Uterus (tissue), 4 donors: Measurements from ENCODE around the gene TERT. TPM values are rescaled to one million over a fixed set of nuclear protein-coding genes. Genes with fewer than 3 reads are reported as not detected.

Experiments
- DNase-seq, 2 donors: peaks; one replicate each; pipeline ENCODE4 v3.0.0-alpha.2; 2019 to 2020
- H3K27ac ChIP-seq, 2 donors: fragments of 200-600 bp; sonication (generic); 1 replicate in 1 of 2; 2 replicates in 1 of 2; pipeline ENCODE4 v1.5.1; 2016 to 2018
- H3K27me3 ChIP-seq, 2 donors: fragments of 200-600 bp; sonication (generic); one replicate each; pipeline ENCODE4 v1.5.1; 2018 to 2019; ENCODE audit warnings: control low read depth in 1 of 2
- H3K36me3 ChIP-seq, 2 donors: fragments of 200-600 bp; sonication (generic); one replicate each; pipeline ENCODE4 v1.5.1; 2019; ENCODE audit warnings: control low read depth in 1 of 2
- H3K4me1 ChIP-seq, 2 donors: fragments of 200-600 bp; sonication (generic); one replicate each; pipeline ENCODE4 v1.5.1; 2018 to 2019; ENCODE audit warnings: control low read depth in 1 of 2
- H3K4me3 ChIP-seq, 2 donors: fragments of 200-600 bp; sonication (generic); 1 replicate in 1 of 2; 2 replicates in 1 of 2; pipeline ENCODE4 v1.5.1; 2018 to 2019; ENCODE audit warnings: mild to moderate bottlenecking in 1 of 2
- H3K9me3 ChIP-seq, 2 donors: fragments of 200-600 bp; sonication (generic); one replicate each; pipeline ENCODE4 v1.5.1; 2019; ENCODE audit warnings: control low read depth in 1 of 2
- POLR2A ChIP-seq, 2 donors: fragments of 450-650 bp; IDR thresholded peaks; one replicate each; pipeline ENCODE4 v1.6.1; 2016; ENCODE audit warnings: antibody characterized with exemption in 2 of 2, mild to moderate bottlenecking in 1 of 2, moderate library complexity in 1 of 2
- intact Hi-C: fragments of 100-400 bp; cut with DNase I; formaldehyde crosslinking; loops from one replicate; pipeline ENCODE4 v1.15.1; 2023; ENCODE audit warnings: low total_unique reads
- total RNA-seq, 4 donors: library from RNA; depleted of rRNA in 3 of 4; stranded (reverse); fragments of >200 nt in 3 of 4; gene quantifications; one replicate each; pipeline versions ENCODE4 v1.1.0 to v1.2.4, GENCODE V29; 2014 to 2023
- TF ChIP-seq, protein P1 (sequence below), 4 experiments: fragments of 200-600 bp in 2 of 4; fragments of 450-650 bp in 2 of 4; sonication (generic) in 2 of 4; IDR thresholded peaks; one replicate each; pipeline ENCODE4 v1.5.1; 2016 to 2019; ENCODE audit warnings: antibody characterized with exemption in 4 of 4, mild to moderate bottlenecking in 2 of 4, moderate library complexity in 1 of 4
- donor health status: DM: yes; HTN: yes; CAD: no.

Gene TERT
- total RNA-seq, 4 donors from 2014 or later, result 0.26 TPM; not detected in 3

DNA sequence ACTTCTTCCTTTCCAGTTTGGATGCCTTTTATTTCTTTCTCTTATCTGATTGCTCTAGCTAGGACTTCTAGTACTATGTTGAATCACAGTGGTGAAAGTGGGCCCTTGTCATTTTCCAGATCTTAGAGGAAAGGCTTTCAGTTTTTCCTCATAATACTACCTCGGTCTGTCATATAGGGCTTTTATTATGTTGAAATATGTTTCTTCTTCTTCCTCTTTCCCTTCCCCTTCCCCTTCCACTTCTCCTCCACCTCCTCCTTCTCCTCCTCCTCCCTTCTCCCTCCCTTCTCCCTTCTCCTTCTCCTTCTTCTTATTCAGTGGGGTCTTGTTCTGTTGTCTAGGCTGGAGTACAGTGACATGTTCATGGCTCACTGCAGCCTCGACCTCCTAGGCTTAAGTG is 9.2 kb upstream of the TERT start:
- H3K27ac ChIP-seq, result no peak overlapping the region
- DNase-seq, result no peak
- TF ChIP-seq, protein P1, sequence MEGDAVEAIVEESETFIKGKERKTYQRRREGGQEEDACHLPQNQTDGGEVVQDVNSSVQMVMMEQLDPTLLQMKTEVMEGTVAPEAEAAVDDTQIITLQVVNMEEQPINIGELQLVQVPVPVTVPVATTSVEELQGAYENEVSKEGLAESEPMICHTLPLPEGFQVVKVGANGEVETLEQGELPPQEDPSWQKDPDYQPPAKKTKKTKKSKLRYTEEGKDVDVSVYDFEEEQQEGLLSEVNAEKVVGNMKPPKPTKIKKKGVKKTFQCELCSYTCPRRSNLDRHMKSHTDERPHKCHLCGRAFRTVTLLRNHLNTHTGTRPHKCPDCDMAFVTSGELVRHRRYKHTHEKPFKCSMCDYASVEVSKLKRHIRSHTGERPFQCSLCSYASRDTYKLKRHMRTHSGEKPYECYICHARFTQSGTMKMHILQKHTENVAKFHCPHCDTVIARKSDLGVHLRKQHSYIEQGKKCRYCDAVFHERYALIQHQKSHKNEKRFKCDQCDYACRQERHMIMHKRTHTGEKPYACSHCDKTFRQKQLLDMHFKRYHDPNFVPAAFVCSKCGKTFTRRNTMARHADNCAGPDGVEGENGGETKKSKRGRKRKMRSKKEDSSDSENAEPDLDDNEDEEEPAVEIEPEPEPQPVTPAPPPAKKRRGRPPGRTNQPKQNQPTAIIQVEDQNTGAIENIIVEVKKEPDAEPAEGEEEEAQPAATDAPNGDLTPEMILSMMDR (IDR thresholded peaks at IDR 0.05), result no peak
- TF ChIP-seq POLR2A (IDR thresholded peaks at IDR 0.05), result no peak
- intact Hi-C loops, result no loop called here
- H3K4me3 ChIP-seq, result no peak overlapping the region
- H3K9me3 ChIP-seq, result no peaks in the 10 kb centered on the region
- no peaks in the 10 kb centered on the region for H3K27me3 ChIP-seq
- H3K36me3 ChIP-seq, result no peaks in the 10 kb centered on the region
- no peaks in the 10 kb centered on the region for H3K4me1 ChIP-seq

DNA sequence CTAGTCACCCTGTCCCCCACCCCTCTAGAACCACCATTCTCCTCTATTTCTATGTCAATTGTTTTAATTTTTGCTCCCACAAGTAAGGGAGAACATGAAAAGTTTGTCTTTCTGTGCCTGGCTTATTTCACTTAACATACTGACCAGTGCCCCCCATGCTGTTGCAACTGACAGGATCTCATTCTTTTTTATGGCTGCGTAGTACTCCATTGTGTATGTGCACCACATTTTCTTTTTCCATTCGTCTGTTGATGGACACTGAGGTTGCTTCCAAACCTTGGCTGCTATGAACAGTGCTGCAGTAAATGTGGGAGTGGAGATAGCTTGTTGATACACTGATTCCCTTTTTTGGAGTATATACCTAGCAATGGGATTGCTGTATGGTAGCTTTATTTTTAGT is 7.4 kb upstream of the TERT start:
- intact Hi-C loops, result no loop called here
- Histone ChIP-seq H3K27ac (no peak overlapping the region), H3K4me1 (no peaks in the 10 kb centered on the region), H3K4me3 (no peak overlapping the region), H3K9me3 (no peaks in the 10 kb centered on the region), H3K27me3 (no peaks in the 10 kb centered on the region), H3K36me3 (no peaks in the 10 kb centered on the region)
- TF ChIP-seq, protein P1 (IDR thresholded peaks at IDR 0.05), result no peak
- TF ChIP-seq POLR2A (IDR thresholded peaks at IDR 0.05), result no peak
- DNase-seq, result no peak

DNA sequence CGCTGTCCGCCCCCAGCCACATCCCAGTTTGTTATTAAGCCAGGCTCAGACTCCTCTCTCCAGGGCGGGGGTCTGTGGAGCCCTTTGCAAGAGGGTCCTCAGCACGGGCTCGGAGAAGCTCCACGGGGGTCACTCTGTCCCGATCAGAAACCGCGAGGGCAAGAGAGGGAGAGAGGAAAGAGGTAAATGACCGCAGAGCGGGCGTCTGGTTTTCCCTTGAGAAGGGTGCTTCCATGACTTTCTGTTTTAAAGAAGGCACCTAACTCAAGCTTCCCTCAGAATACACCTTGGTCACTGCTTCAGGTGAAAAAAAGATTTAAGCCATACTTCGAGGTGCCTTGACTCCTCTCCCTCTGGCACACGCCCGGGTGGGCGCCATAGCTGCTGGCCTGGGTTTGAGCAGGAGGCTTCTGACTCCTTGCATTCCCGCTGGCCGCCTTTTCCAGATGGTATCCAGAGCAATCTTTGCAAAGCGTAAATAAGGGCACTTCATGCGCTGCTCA is 5.8 kb upstream of the TERT start:
- DNase-seq, result peak in 1 of 2 donors; percentile 2
- no peaks in the 10 kb centered on the region for H3K27me3 ChIP-seq

DNA sequence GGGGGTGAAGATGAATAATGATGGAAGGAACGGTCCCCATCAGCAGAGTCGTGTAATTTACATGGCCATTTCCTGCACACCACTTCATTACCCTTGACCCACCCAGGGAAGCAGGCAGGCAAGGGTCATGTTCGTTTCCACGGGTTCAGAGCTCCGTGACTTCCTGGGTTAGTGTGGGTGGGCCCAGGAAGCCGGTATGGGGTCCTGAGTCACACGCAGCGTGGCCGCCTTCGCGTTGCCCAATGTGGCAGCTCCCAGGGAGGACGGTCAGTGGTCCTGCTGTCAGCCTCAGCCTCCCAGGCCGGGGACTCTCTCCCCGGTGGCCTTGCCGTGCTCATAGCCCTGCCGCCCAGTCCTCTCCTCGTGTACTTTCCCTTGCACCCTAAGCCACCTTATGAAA is 5.1 kb upstream of the TERT start:
- no peak for TF ChIP-seq POLR2A (IDR thresholded peaks at IDR 0.05)
- TF ChIP-seq, protein P1 (IDR thresholded peaks at IDR 0.05), result no peak
- no peak overlapping the region for H3K27ac ChIP-seq
- peaks cover 0 to 1% of the 10 kb centered on the region in 2 donors for H3K4me1 ChIP-seq
- H3K4me3 ChIP-seq, result no peak overlapping the region
- intact Hi-C loops, result no loop called here
- H3K36me3 ChIP-seq, result no peaks in the 10 kb centered on the region
- no peaks in the 10 kb centered on the region for H3K27me3 ChIP-seq
- DNase-seq, result no peak
- no peaks in the 10 kb centered on the region for H3K9me3 ChIP-seq

More for the DNA sequence above, 5.8 kb upstream of the TERT start:
- intact Hi-C loops, result no loop called here
- Histone ChIP-seq H3K4me3 (no peak overlapping the region), H3K27ac (no peak overlapping the region), H3K4me1 (no peaks in the 10 kb centered on the region), H3K9me3 (no peaks in the 10 kb centered on the region), H3K36me3 (no peaks in the 10 kb centered on the region)
- no peak for TF ChIP-seq POLR2A (IDR thresholded peaks at IDR 0.05)
- TF ChIP-seq, protein P1 (IDR thresholded peaks at IDR 0.05), result no peak

DNA sequence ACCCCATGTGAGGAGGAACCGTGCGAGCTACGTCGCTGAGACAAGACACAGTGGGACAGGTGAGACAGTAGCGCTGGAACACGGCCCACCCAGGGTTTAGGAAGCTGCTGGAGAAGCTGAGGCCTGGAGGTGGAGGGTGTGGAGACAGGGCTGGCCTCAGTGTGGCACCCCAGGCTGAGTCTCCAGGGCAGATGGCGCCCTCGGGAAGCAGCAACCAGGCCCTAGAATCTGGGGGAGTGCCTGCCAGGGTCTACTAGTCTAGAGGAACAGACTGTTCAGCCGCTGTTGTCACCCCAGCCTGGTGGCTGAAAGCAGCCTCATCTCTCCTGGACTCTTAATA is 4.6 kb upstream of the TERT start:
- peaks cover 0 to 5% of the 10 kb centered on the region in 2 donors for H3K4me1 ChIP-seq
- H3K9me3 ChIP-seq, result no peaks in the 10 kb centered on the region
- no peak overlapping the region for H3K4me3 ChIP-seq
- intact Hi-C loops, result no loop called here
- no peak overlapping the region for H3K27ac ChIP-seq
- DNase-seq, result no peak
- no peaks in the 10 kb centered on the region for H3K27me3 ChIP-seq
- TF ChIP-seq POLR2A (IDR thresholded peaks at IDR 0.05), result no peak
- TF ChIP-seq, protein P1 (IDR thresholded peaks at IDR 0.05), result no peak
- no peaks in the 10 kb centered on the region for H3K36me3 ChIP-seq
